GM12874 (cell line): ENCODE results near the gene CBFB.

Experiments used
- CTCF ChIP-seq: IDR thresholded peaks from 2 replicates; pipeline ENCODE4 v1.5.1; 2011; ENCODE audit warnings: low read depth, mild to moderate bottlenecking, control low read depth, low read length, moderate library complexity; ENCODE audit not compliant: insufficient read depth

CBFB gene

GRCh38 chr16:67082100-67082499 is 53.2 kb downstream of the CBFB start:
- TF ChIP-seq CTCF: no peak

- TF ChIP-seq CTCF: no peak
Observed at GRCh38 chr16:67082891-67083290, 53.9 kb downstream of the CBFB start.

- no peak for TF ChIP-seq CTCF
Observed at GRCh38 chr16:67084345-67085028, 55.5 kb downstream of the CBFB start.

- TF ChIP-seq CTCF: no peak
Observed at GRCh38 chr16:67086822-67087221, 57.9 kb downstream of the CBFB start.

- no peak for TF ChIP-seq CTCF
Observed at GRCh38 chr16:67087291-67087690, 58.3 kb downstream of the CBFB start.

- no peak for TF ChIP-seq CTCF
Observed at GRCh38 chr16:67087803-67088202, 58.9 kb downstream of the CBFB start.

GRCh38 chr16:67088551-67088950 is 59.6 kb downstream of the CBFB start:
- TF ChIP-seq CTCF: no peak
